K562 (cell line): ENCODE measurements around the gene ACBD4. TPM values are rescaled to one million over a fixed set of nuclear protein-coding genes. Genes with fewer than 3 reads are reported as not detected.

Source experiments
- BCOR ChIP-seq: fragments of 450-650 bp; IDR thresholded peaks from 2 replicates; pipeline ENCODE4 v1.6.1; 2016
- FOXA3 ChIP-seq, 2 experiments: fragments of 450-650 bp in 1 of 2; sonication (generic) in 1 of 2; formaldehyde crosslinking; IDR thresholded peaks in 1 of 2; conservative IDR thresholded peaks in 1 of 2; 2 replicates each; pipeline versions ENCODE4 v1.4.0 to v1.8.0; 2020 to 2022; ENCODE audit warnings: mild to moderate bottlenecking in 2 of 2, missing genetic modification reagents in 1 of 2
- GTF2F1 ChIP-seq: IDR thresholded peaks from 2 replicates; pipeline ENCODE4 v1.6.1; 2011; ENCODE audit warnings: low read depth, low read length, improper control_type of control experiment
- HDAC1 ChIP-seq, 2 experiments: fragments of 450-650 bp; IDR thresholded peaks; 2 replicates each; pipeline ENCODE4 v1.6.1; 2016 to 2017; ENCODE audit warnings: inconsistent platforms in 1 of 2, mild to moderate bottlenecking in 1 of 2, moderate library complexity in 1 of 2
- SLC30A9 ChIP-seq: fragments of 250-450 bp; sonication (Bioruptor Pico); IDR thresholded peaks from 2 replicates; pipeline ENCODE4 v1.8.0; 2022; ENCODE audit warnings: mild to moderate bottlenecking, moderate library complexity
- polyA plus RNA-seq, 8 experiments: library from polyadenylated mRNA; depleted of rRNA in 4 of 8; stranded (reverse) in 5 of 8; unstranded in 3 of 8; fragments of >200 nt; fragmentation: Nextera tagmentation in 2 of 8; fragmentation: Illumina TruSeq in 1 of 8; extraction: Ambion mirVana in 2 of 8; extraction: Trizol in 1 of 8; gene quantifications; 2 replicates each; pipeline versions ENCODE4 v1.2.1 to v1.2.3, GENCODE V29; 2011 to 2014; ENCODE audit warnings: inconsistent platforms in 1 of 8, missing spikeins in 1 of 8
- total RNA-seq, 7 experiments: library from RNA; depleted of rRNA in 6 of 7; stranded (reverse); fragments of >200 nt in 6 of 7; fragmentation: Illumina TruSeq in 2 of 7; extraction: Trizol in 2 of 7; gene quantifications; 2 replicates each; pipeline versions ENCODE4 v1.2.1 to v1.2.3, GENCODE V29; 2011 to 2021; ENCODE audit warnings: low replicate concordance in 1 of 7
- TF ChIP-seq, protein P1 (sequence below): sonication (generic); formaldehyde crosslinking; IDR thresholded peaks from 2 replicates; pipeline ENCODE4 v1.8.0; 2023; ENCODE audit warnings: missing genetic modification reagents, mild to moderate bottlenecking, borderline replicate concordance
- TF ChIP-seq, protein P2 (sequence below): fragments of 250-450 bp; sonication (Bioruptor Pico); IDR thresholded peaks from 2 replicates; pipeline ENCODE4 v1.8.0; 2022; ENCODE audit warnings: inconsistent platforms
- TF ChIP-seq, protein P3 (sequence below): fragments of 450-650 bp; IDR thresholded peaks from 2 replicates; pipeline ENCODE4 v1.6.1; 2016; ENCODE audit warnings: low read depth, mild to moderate bottlenecking, moderate library complexity
- TF ChIP-seq, protein P4 (sequence below), 2 experiments: fragments of 450-650 bp; formaldehyde crosslinking in 1 of 2; IDR thresholded peaks; 2 replicates each; pipeline versions ENCODE4 v1.4.0 to v1.6.1; 2014 to 2020; ENCODE audit warnings: mild to moderate bottlenecking in 2 of 2, borderline replicate concordance in 1 of 2, low read depth in 1 of 2

Gene ACBD4
- total and polyA plus RNA-seq, 9 of the 15 experiments (the other 6 are each of a cell fraction or from before 2014, with no cell fraction given): 0.14 to 6.9 (median 4.6) TPM

DNA sequence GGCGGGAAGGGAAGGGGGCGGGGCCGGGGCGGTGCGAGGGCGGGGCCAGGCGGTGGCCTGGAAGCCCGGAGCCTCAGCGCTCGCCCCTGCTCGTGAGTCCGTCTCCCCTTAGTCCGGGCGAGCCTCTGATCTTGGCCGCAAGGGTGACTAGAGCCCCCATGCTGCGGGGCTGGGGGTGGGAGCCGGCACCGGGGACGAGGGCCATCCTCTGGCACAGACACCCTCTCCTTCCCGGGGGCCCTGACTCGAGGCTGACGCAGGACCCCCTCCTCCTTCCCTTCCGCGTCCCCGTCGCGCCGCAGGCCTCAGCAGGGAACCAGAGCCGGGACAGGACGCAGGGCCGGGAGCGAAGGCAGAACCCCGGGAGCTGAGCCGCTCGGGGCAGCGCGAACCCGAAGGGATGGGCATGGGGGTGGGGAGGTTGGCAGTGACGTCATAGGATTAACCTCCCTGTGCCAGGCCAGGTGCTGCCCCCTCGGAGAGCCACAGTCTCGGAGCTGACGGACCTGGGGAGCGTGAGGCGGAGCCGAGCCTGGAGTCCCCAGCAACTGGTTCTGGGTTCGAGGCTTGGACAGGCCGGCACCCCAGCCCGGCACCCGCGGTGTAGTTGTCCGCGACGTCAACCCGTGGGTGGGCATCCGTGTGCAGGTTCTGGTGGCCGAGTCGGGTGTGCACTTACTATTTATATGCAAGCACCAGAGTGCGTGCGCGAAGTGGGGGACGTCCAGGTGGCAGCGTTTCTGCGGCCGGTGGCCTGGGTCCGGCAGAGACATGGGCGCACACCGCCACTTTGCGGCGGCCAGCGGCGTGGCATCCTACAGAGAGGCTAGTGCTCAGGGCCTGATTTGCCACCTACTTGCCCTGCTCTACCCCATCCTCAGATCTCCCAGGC, 2.7 kb upstream of the ACBD4 start (continued):
- TF ChIP-seq, protein P1, sequence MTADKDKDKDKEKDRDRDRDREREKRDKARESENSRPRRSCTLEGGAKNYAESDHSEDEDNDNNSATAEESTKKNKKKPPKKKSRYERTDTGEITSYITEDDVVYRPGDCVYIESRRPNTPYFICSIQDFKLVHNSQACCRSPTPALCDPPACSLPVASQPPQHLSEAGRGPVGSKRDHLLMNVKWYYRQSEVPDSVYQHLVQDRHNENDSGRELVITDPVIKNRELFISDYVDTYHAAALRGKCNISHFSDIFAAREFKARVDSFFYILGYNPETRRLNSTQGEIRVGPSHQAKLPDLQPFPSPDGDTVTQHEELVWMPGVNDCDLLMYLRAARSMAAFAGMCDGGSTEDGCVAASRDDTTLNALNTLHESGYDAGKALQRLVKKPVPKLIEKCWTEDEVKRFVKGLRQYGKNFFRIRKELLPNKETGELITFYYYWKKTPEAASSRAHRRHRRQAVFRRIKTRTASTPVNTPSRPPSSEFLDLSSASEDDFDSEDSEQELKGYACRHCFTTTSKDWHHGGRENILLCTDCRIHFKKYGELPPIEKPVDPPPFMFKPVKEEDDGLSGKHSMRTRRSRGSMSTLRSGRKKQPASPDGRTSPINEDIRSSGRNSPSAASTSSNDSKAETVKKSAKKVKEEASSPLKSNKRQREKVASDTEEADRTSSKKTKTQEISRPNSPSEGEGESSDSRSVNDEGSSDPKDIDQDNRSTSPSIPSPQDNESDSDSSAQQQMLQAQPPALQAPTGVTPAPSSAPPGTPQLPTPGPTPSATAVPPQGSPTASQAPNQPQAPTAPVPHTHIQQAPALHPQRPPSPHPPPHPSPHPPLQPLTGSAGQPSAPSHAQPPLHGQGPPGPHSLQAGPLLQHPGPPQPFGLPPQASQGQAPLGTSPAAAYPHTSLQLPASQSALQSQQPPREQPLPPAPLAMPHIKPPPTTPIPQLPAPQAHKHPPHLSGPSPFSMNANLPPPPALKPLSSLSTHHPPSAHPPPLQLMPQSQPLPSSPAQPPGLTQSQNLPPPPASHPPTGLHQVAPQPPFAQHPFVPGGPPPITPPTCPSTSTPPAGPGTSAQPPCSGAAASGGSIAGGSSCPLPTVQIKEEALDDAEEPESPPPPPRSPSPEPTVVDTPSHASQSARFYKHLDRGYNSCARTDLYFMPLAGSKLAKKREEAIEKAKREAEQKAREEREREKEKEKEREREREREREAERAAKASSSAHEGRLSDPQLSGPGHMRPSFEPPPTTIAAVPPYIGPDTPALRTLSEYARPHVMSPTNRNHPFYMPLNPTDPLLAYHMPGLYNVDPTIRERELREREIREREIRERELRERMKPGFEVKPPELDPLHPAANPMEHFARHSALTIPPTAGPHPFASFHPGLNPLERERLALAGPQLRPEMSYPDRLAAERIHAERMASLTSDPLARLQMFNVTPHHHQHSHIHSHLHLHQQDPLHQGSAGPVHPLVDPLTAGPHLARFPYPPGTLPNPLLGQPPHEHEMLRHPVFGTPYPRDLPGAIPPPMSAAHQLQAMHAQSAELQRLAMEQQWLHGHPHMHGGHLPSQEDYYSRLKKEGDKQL (CRISPR knock-in tag): no peak
- TF ChIP-seq BCOR (0 out of 2 replicates have a peak, but pooled peaks have one; percentile 43), SLC30A9 (no peak), GTF2F1 (no peak), HDAC1 (IDR thresholded peaks at IDR 0.05) (peak in 1 of 2 experiments; percentile 57; a peak in 1 of 4 replicates), FOXA3 (CRISPR knock-in tag; conservative IDR thresholded peaks at IDR 0.05 in 1 of 2, IDR thresholded peaks at IDR 0.05 in 1 of 2) (no peak)
- TF ChIP-seq, protein P2, sequence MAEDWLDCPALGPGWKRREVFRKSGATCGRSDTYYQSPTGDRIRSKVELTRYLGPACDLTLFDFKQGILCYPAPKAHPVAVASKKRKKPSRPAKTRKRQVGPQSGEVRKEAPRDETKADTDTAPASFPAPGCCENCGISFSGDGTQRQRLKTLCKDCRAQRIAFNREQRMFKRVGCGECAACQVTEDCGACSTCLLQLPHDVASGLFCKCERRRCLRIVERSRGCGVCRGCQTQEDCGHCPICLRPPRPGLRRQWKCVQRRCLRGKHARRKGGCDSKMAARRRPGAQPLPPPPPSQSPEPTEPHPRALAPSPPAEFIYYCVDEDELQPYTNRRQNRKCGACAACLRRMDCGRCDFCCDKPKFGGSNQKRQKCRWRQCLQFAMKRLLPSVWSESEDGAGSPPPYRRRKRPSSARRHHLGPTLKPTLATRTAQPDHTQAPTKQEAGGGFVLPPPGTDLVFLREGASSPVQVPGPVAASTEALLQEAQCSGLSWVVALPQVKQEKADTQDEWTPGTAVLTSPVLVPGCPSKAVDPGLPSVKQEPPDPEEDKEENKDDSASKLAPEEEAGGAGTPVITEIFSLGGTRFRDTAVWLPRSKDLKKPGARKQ (CRISPR knock-in tag): no peak
- TF ChIP-seq, protein P3, sequence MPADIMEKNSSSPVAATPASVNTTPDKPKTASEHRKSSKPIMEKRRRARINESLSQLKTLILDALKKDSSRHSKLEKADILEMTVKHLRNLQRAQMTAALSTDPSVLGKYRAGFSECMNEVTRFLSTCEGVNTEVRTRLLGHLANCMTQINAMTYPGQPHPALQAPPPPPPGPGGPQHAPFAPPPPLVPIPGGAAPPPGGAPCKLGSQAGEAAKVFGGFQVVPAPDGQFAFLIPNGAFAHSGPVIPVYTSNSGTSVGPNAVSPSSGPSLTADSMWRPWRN: no peak
- TF ChIP-seq, protein P4, sequence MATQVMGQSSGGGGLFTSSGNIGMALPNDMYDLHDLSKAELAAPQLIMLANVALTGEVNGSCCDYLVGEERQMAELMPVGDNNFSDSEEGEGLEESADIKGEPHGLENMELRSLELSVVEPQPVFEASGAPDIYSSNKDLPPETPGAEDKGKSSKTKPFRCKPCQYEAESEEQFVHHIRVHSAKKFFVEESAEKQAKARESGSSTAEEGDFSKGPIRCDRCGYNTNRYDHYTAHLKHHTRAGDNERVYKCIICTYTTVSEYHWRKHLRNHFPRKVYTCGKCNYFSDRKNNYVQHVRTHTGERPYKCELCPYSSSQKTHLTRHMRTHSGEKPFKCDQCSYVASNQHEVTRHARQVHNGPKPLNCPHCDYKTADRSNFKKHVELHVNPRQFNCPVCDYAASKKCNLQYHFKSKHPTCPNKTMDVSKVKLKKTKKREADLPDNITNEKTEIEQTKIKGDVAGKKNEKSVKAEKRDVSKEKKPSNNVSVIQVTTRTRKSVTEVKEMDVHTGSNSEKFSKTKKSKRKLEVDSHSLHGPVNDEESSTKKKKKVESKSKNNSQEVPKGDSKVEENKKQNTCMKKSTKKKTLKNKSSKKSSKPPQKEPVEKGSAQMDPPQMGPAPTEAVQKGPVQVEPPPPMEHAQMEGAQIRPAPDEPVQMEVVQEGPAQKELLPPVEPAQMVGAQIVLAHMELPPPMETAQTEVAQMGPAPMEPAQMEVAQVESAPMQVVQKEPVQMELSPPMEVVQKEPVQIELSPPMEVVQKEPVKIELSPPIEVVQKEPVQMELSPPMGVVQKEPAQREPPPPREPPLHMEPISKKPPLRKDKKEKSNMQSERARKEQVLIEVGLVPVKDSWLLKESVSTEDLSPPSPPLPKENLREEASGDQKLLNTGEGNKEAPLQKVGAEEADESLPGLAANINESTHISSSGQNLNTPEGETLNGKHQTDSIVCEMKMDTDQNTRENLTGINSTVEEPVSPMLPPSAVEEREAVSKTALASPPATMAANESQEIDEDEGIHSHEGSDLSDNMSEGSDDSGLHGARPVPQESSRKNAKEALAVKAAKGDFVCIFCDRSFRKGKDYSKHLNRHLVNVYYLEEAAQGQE (IDR thresholded peaks at IDR 0.05; ENCODE audit: borderline replicate concordance): peak; percentile 43; the same call in 1 of the 2 replicates
- TF ChIP-seq, protein P4 (CRISPR knock-in tag; IDR thresholded peaks at IDR 0.05; ENCODE audit: low read depth): no peak
